Loucy (cell line): Measurements from ENCODE around the gene MAGOHB.
A peak's percentile ranks its signal among the peaks of the same experiment; 100 is the strongest.

Source experiments
- H2AFZ ChIP-seq: fragments of 200-600 bp; sonication (generic); 2 replicates; pipeline ENCODE4 v1.6.0; 2016; ENCODE audit warnings: antibody characterized with exemption, mild to moderate bottlenecking, low read length, moderate library complexity
- H3F3A ChIP-seq: fragments of 200-600 bp; 2 replicates; pipeline ENCODE4 v1.6.0; 2016; ENCODE audit warnings: antibody characterized with exemption, low read depth, mild to moderate bottlenecking
- H3K27me3 ChIP-seq: fragments of 200-600 bp; sonication (generic); 2 replicates; pipeline ENCODE4 v1.6.1; 2014; ENCODE audit warnings: low read length, mild to moderate bottlenecking; ENCODE audit not compliant: insufficient read depth, poor library complexity, severe bottlenecking
- H3K36me3 ChIP-seq: fragments of 200-600 bp; sonication (generic); 2 replicates; pipeline ENCODE4 v1.6.1; 2016; ENCODE audit warnings: low read length; ENCODE audit not compliant: insufficient read depth
- H3K4me1 ChIP-seq: fragments of 200-600 bp; sonication (generic); 2 replicates; pipeline ENCODE4 v1.5.1; 2014; ENCODE audit warnings: low read length, mild to moderate bottlenecking; ENCODE audit not compliant: insufficient read depth, poor library complexity, severe bottlenecking
- H3K4me2 ChIP-seq: fragments of 200-600 bp; sonication (generic); 2 replicates; pipeline ENCODE4 v1.6.0; 2014; ENCODE audit warnings: antibody characterized with exemption, low read length, low read depth, mild to moderate bottlenecking; ENCODE audit not compliant: poor library complexity, severe bottlenecking
- H3K4me3 ChIP-seq: fragments of 200-600 bp; sonication (generic); 2 replicates; pipeline ENCODE4 v1.5.1; 2014; ENCODE audit warnings: low read length, mild to moderate bottlenecking, mixed read lengths; ENCODE audit not compliant: poor library complexity, severe bottlenecking
- H3K79me2 ChIP-seq: fragments of 200-600 bp; sonication (generic); 2 replicates; pipeline ENCODE4 v1.6.1; 2014; ENCODE audit warnings: low read length; ENCODE audit not compliant: insufficient read depth
- H3K9ac ChIP-seq: fragments of 200-600 bp; sonication (generic); 2 replicates; pipeline ENCODE4 v1.6.0; 2014; ENCODE audit warnings: mild to moderate bottlenecking, low read depth, low read length, moderate library complexity; ENCODE audit not compliant: poor library complexity, severe bottlenecking
- H3K9me2 ChIP-seq: fragments of 200-600 bp; sonication (generic); replicated peaks from 2 replicates; pipeline ENCODE4 v1.6.1; 2016; ENCODE audit warnings: low read depth, low read length, mixed read lengths
- H3K9me3 ChIP-seq: fragments of 200-600 bp; sonication (generic); 2 replicates; pipeline ENCODE4 v1.6.1; 2014; ENCODE audit warnings: mild to moderate bottlenecking, antibody characterized with exemption, low read length, low read depth; ENCODE audit not compliant: insufficient read depth
- H4K20me1 ChIP-seq: fragments of 200-600 bp; sonication (generic); 2 replicates; pipeline ENCODE4 v1.6.0; 2014; ENCODE audit warnings: antibody characterized with exemption, low read length, mild to moderate bottlenecking; ENCODE audit not compliant: insufficient read depth, poor library complexity, severe bottlenecking
- EZH2phosphoT487 ChIP-seq: fragments of 200-600 bp; IDR thresholded peaks from 2 replicates; pipeline ENCODE4 v1.6.1; 2018; ENCODE audit warnings: antibody characterized with exemption, mild to moderate bottlenecking, moderate library complexity, borderline replicate concordance
- TF ChIP-seq, protein P1 (sequence below): fragments of 200-600 bp; sonication (generic); conservative IDR thresholded peaks from 2 replicates; pipeline ENCODE4 v1.5.1; 2014; ENCODE audit warnings: mild to moderate bottlenecking, antibody characterized with exemption, low read length

MAGOHB gene

DNA sequence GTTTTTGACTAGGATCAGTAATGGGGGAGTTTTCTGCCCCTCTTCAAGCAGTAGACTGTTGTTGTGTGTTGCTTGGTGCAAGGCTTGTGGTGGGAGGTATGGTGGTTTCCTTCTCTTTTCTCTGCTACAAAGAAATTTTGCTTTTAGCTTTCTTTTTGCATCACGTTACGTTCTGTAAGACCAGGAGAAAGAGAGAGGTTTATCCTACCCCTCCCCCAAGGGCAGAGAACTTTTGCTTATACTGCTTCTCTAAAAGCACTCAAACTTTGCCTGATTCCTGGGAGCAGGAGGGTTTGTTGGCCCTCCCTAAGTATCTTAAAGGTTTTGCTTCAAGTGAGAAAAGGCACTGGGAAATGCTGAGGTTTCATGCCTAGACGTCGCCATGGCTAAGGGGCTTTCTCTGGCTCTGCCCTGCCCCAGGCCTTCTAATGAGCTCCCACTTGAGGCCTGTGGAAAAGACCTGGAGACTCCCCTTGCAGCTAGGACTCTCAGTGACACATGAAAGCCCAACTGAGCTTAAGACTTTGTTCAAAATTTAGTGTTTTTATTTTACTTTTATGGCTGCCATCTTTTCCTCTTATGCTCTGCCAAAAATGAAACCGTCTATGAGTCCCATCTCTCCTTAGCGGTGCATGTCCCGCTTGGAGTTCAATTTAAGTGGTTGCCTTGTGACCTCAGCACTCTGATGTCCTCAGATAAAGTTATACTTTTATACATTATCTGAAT lies 58.5 kb downstream of the MAGOHB start:
- TF ChIP-seq, protein P1, sequence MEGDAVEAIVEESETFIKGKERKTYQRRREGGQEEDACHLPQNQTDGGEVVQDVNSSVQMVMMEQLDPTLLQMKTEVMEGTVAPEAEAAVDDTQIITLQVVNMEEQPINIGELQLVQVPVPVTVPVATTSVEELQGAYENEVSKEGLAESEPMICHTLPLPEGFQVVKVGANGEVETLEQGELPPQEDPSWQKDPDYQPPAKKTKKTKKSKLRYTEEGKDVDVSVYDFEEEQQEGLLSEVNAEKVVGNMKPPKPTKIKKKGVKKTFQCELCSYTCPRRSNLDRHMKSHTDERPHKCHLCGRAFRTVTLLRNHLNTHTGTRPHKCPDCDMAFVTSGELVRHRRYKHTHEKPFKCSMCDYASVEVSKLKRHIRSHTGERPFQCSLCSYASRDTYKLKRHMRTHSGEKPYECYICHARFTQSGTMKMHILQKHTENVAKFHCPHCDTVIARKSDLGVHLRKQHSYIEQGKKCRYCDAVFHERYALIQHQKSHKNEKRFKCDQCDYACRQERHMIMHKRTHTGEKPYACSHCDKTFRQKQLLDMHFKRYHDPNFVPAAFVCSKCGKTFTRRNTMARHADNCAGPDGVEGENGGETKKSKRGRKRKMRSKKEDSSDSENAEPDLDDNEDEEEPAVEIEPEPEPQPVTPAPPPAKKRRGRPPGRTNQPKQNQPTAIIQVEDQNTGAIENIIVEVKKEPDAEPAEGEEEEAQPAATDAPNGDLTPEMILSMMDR = no peak
- TF ChIP-seq EZH2phosphoT487 = no peak
- no peaks in the 10 kb centered on the region for H3K9me3 ChIP-seq
- H3K36me3 ChIP-seq = no peaks in the 10 kb centered on the region
- H3K79me2 ChIP-seq = no peaks in the 10 kb centered on the region
- no peak overlapping the region for H3K9ac ChIP-seq
- H3F3A ChIP-seq = no peaks in the 10 kb centered on the region
- H2AFZ ChIP-seq = peak overlapping the region; percentile 19; the same call in 1 of the 2 replicates
- no peaks in the 10 kb centered on the region for H4K20me1 ChIP-seq
- no peak overlapping the region for H3K4me3 ChIP-seq
- no peaks in the 10 kb centered on the region for H3K9me2 ChIP-seq
- H3K27me3 ChIP-seq = no peaks in the 10 kb centered on the region
- H3K4me1 ChIP-seq = peaks cover 37% of the 10 kb centered on the region
- peak overlapping the region; percentile 29 for H3K4me2 ChIP-seq

GRCh38 chr12:10554228-10554755 lies 59.1 kb downstream of the MAGOHB start:
- H3K27me3 ChIP-seq = no peaks in the 10 kb centered on the region
- H3K9me3 ChIP-seq = no peaks in the 10 kb centered on the region
- H3K4me3 ChIP-seq = no peak overlapping the region
- TF ChIP-seq, protein P1 = no peak
- TF ChIP-seq EZH2phosphoT487 = no peak
- H3K4me2 ChIP-seq = peak overlapping the region; percentile 29
- no peaks in the 10 kb centered on the region for H3F3A ChIP-seq
- no peak overlapping the region; the same call in 1 of the 2 replicates for H2AFZ ChIP-seq
- H3K9ac ChIP-seq = no peak overlapping the region
- H4K20me1 ChIP-seq = no peaks in the 10 kb centered on the region
- H3K4me1 ChIP-seq = peaks cover 32% of the 10 kb centered on the region
- no peaks in the 10 kb centered on the region for H3K79me2 ChIP-seq
- H3K9me2 ChIP-seq = no peaks in the 10 kb centered on the region
- no peaks in the 10 kb centered on the region for H3K36me3 ChIP-seq
